HUES48 (cell line): ENCODE data around the gene SLC22A2.

ENCODE experiments used
- H3K27ac ChIP-seq: one replicate; pipeline ENCODE4 v1.7.0; 2013; ENCODE audit warnings: low read depth, low read length, inconsistent platforms
- H3K27me3 ChIP-seq: 2 replicates; pipeline ENCODE4 v1.6.1; 2013; ENCODE audit warnings: mild to moderate bottlenecking, low read length; ENCODE audit not compliant: control insufficient read depth, insufficient read depth
- H3K36me3 ChIP-seq: 2 replicates; pipeline ENCODE4 v1.6.1; 2013; ENCODE audit warnings: low read length; ENCODE audit not compliant: control insufficient read depth, insufficient read depth
- H3K4me1 ChIP-seq: 2 replicates; pipeline ENCODE4 v1.6.1; 2013; ENCODE audit warnings: mild to moderate bottlenecking, low read length; ENCODE audit not compliant: control insufficient read depth, insufficient read depth
- H3K4me3 ChIP-seq: 2 replicates; pipeline ENCODE4 v1.5.1; 2013; ENCODE audit warnings: mild to moderate bottlenecking, low read depth, low read length
- H3K9ac ChIP-seq: 2 replicates; pipeline ENCODE4 v1.6.1; 2013; ENCODE audit warnings: mild to moderate bottlenecking, low read depth, low read length, moderate library complexity
- H3K9me3 ChIP-seq: 2 replicates; pipeline ENCODE4 v1.6.1; 2013; ENCODE audit warnings: low read length; ENCODE audit not compliant: control insufficient read depth, insufficient read depth

The SLC22A2 gene

GRCh38 chr6:160227038-160227768 lies 31.4 kb downstream of the SLC22A2 start:
- no peaks in the 10 kb centered on the region for H3K36me3 ChIP-seq
- peaks cover 50% of the 10 kb centered on the region for H3K4me1 ChIP-seq
- no peaks in the 10 kb centered on the region; the same call in 1 of the 2 replicates for H3K9me3 ChIP-seq
- peak overlapping the region; percentile 91 for H3K27ac ChIP-seq
- no peak overlapping the region for H3K9ac ChIP-seq
- no peaks in the 10 kb centered on the region for H3K27me3 ChIP-seq
- H3K4me3 ChIP-seq, result no peak overlapping the region

DNA sequence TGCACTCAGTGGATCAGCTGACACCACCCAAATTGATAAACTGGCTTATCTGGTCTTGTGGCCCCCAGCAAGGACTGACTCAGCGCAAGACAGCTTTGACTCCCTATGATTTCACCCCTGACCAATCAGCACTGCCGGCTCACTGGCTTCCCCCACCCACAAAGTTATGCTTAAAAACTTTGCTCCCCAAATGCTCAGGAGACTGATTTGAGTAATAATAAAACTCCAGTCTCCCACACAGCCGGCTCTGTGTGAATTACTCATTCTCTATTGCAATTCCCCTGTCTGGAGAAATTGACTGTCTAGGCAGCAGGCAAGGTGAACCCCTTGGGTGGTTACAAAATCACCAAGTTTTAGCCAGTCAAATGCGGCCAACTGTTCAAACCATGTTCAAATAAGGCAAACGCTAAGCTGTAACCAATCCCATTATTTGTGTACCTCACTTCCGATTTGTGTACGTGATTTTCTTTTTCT lies 32.5 kb downstream of the SLC22A2 start:
- Histone ChIP-seq H3K4me1 (peaks cover 57% of the 10 kb centered on the region), H3K27ac (peak overlapping the region; percentile 91), H3K9me3 (no peaks in the 10 kb centered on the region; the same call in 1 of the 2 replicates), H3K4me3 (no peak overlapping the region), H3K27me3 (no peaks in the 10 kb centered on the region), H3K36me3 (no peaks in the 10 kb centered on the region), H3K9ac (no peak overlapping the region)

GRCh38 chr6:160224639-160225237 lies 33.9 kb downstream of the SLC22A2 start:
- no peaks in the 10 kb centered on the region for H3K36me3 ChIP-seq
- H3K27ac ChIP-seq, result no peak overlapping the region
- no peaks in the 10 kb centered on the region; the same call in 1 of the 2 replicates for H3K9me3 ChIP-seq
- H3K4me3 ChIP-seq, result no peak overlapping the region
- H3K27me3 ChIP-seq, result no peaks in the 10 kb centered on the region
- H3K4me1 ChIP-seq, result peaks cover 57% of the 10 kb centered on the region
- no peak overlapping the region for H3K9ac ChIP-seq

DNA sequence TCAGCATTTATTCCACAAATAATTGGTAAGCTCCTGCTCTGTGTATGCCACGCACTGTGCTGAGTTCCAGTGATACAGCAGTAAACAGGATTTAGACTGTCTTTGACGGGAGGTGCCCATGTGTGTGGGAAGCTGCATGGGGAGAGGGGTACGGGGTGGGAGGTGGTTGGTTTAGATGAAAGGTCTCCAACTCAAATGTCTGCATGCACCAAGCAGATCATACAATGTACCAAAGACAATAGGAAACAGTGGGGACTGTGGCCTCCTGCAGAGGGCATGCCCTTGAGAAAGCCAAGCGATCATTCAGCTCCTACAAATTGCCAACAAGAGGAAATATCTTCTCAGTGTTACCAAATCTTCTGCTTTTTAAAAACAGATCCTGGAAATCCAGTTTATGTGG lies 36.1 kb downstream of the SLC22A2 start:
- H3K36me3 ChIP-seq, result no peaks in the 10 kb centered on the region
- H3K9ac ChIP-seq, result no peak overlapping the region
- no peak overlapping the region for H3K4me3 ChIP-seq
- H3K4me1 ChIP-seq, result peaks cover 51% of the 10 kb centered on the region
- H3K27me3 ChIP-seq, result no peaks in the 10 kb centered on the region
- H3K27ac ChIP-seq, result peak overlapping the region; percentile 82
- peaks cover 11% of the 10 kb centered on the region for H3K9me3 ChIP-seq

- peaks cover 11% of the 10 kb centered on the region for H3K9me3 ChIP-seq
- peak overlapping the region; percentile 63 for H3K27ac ChIP-seq
- no peak overlapping the region for H3K9ac ChIP-seq
- no peak overlapping the region for H3K4me3 ChIP-seq
- H3K36me3 ChIP-seq, result no peaks in the 10 kb centered on the region
- peaks cover 46% of the 10 kb centered on the region for H3K4me1 ChIP-seq
- no peaks in the 10 kb centered on the region for H3K27me3 ChIP-seq
Measured at GRCh38 chr6:160221918-160222317, 36.7 kb downstream of the SLC22A2 start.

- Histone ChIP-seq H3K4me1 (peaks cover 41% of the 10 kb centered on the region), H3K4me3 (no peak overlapping the region), H3K27ac (no peak overlapping the region), H3K27me3 (no peaks in the 10 kb centered on the region), H3K36me3 (no peaks in the 10 kb centered on the region), H3K9ac (no peak overlapping the region), H3K9me3 (peaks cover 11% of the 10 kb centered on the region)
Measured at GRCh38 chr6:160221423-160221822, 37.2 kb downstream of the SLC22A2 start.

GRCh38 chr6:160218810-160219209 lies 39.8 kb downstream of the SLC22A2 start:
- Histone ChIP-seq H3K36me3 (no peaks in the 10 kb centered on the region), H3K4me3 (no peak overlapping the region), H3K9me3 (peaks cover 28% of the 10 kb centered on the region), H3K27ac (no peak overlapping the region), H3K4me1 (peaks cover 23% of the 10 kb centered on the region), H3K27me3 (no peaks in the 10 kb centered on the region), H3K9ac (no peak overlapping the region)

GRCh38 chr6:160217863-160218262 lies 40.8 kb downstream of the SLC22A2 start:
- H3K4me3 ChIP-seq, result no peak overlapping the region
- H3K9me3 ChIP-seq, result peaks cover 28% of the 10 kb centered on the region
- H3K27me3 ChIP-seq, result no peaks in the 10 kb centered on the region
- peaks cover 20% of the 10 kb centered on the region for H3K4me1 ChIP-seq
- H3K36me3 ChIP-seq, result no peaks in the 10 kb centered on the region
- H3K27ac ChIP-seq, result no peak overlapping the region
- no peak overlapping the region for H3K9ac ChIP-seq

DNA sequence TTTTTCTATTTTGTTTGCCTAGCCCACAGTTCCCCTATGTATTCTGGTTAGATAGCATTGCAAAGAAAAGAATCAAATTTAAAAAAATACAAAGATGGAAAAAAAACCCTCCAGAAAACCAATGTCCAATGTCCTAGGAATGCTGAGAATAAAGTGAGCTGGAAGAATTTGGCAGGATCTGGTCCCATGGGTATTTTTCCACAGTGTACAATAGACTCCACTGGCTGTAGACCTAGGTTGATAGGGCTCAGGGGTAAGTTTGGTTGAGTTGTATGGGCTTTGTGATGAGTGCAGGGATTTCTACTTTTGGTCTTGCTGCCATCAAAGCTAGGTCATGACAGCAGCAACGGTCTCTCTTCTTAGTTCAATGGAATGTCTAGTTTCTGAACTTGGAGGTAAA lies 41.5 kb downstream of the SLC22A2 start:
- H3K27ac ChIP-seq, result no peak overlapping the region
- H3K36me3 ChIP-seq, result no peaks in the 10 kb centered on the region
- H3K9ac ChIP-seq, result no peak overlapping the region
- H3K27me3 ChIP-seq, result no peaks in the 10 kb centered on the region
- peaks cover 12% of the 10 kb centered on the region for H3K4me1 ChIP-seq
- no peak overlapping the region for H3K4me3 ChIP-seq
- H3K9me3 ChIP-seq, result peaks cover 28% of the 10 kb centered on the region

DNA sequence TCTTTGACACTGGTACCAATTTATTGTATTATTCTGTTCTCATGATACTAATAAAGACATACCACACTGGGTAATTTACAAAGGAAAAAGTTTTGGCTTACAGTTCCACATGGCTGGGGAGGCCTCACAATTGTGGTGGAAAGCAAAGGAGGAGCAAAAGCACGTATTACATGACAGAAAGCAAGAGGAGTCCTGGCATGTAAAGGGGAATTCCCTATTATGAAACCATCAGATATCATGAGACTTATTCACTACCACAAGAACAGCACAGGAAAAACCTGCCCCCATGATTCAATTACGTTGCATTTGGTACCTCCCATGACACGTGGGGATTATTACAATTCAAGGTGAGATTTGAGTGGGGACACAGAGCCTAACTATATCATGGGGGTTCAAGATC lies 43.4 kb downstream of the SLC22A2 start:
- no peak overlapping the region for H3K27ac ChIP-seq
- H3K4me1 ChIP-seq, result peaks cover 6% of the 10 kb centered on the region; the same call in 1 of the 2 replicates
- H3K27me3 ChIP-seq, result no peaks in the 10 kb centered on the region
- H3K36me3 ChIP-seq, result no peaks in the 10 kb centered on the region
- no peak overlapping the region for H3K9ac ChIP-seq
- no peak overlapping the region for H3K4me3 ChIP-seq
- H3K9me3 ChIP-seq, result peaks cover 28% of the 10 kb centered on the region

- Histone ChIP-seq H3K4me3 (no peak overlapping the region), H3K9me3 (peaks cover 15% of the 10 kb centered on the region), H3K4me1 (no peaks in the 10 kb centered on the region; the same call in 1 of the 2 replicates), H3K9ac (no peak overlapping the region), H3K27ac (no peak overlapping the region), H3K36me3 (no peaks in the 10 kb centered on the region), H3K27me3 (no peaks in the 10 kb centered on the region)
Measured at GRCh38 chr6:160207618-160208017, 51.0 kb downstream of the SLC22A2 start.
